ENCODE data around the gene UFSP2.

Gene UFSP2

GRCh38 chr4:185352741-185353140, 73.0 kb downstream of the UFSP2 start:
- no peak for DNase-seq (ENCODE audit: low spot score)

- DNase-seq (ENCODE audit: low spot score), result no peak
Measured at GRCh38 chr4:185352202-185352601, 73.6 kb downstream of the UFSP2 start.

- DNase-seq (ENCODE audit: low spot score), result no peak
Measured at GRCh38 chr4:185351691-185352090, 74.1 kb downstream of the UFSP2 start.

Data from Ammon's horn (tissue), 1 donor.